Erythroblast (primary cell): ENCODE measurements around the gene TBX21.

ENCODE experiments used
- GATA1 ChIP-seq: IDR thresholded peaks from 2 replicates; pipeline ENCODE4 v1.6.1; 2011; ENCODE audit warnings: low read depth, mild to moderate bottlenecking, control low read depth, low read length, moderate library complexity
- POLR2A ChIP-seq: IDR thresholded peaks from 2 replicates; pipeline ENCODE4 v1.6.1; 2011; ENCODE audit warnings: mild to moderate bottlenecking, low read length

DNA sequence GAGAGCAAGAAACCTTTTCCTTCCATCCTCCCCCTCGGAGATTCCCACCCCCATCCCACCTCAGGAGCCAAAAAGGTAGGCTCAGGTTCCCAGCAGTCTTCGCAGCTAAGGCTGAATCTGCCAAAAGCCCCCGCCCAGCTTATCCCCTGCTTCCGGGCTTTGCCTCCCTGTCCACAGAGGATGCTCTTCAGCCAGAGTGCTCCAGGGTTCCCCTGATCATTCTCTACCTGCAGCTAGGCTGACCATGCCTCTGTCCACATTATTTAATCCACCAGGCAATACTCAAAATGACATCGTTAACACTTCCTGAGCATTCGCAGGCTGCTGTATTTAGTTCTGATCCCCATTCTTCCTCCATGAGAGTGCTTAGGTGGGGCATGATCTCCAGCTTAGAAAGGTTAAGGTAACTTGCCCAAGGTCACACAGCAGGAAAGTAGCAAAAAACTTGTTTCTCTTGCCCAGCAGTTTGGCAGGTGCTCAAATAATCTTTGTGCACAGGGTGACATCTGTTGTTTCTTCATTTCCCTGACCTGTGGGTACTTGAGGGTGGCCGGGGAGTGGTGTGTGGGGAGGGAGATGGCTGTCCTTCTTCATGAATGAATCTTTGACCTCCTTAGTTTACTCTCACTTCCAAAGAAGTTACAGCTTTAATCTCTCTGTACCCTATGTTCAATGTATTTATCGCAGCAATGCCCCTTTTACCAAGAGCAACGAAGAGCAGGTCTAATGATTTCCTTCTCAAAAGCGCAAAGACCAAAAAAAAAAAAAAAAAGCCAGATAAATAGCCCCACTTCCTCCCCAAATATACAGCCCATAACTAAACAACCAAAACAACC is 39.9 kb upstream of the TBX21 start:
- TF ChIP-seq POLR2A (no peak), GATA1 (no peak)
